D721Med (cell line): ENCODE results near the gene RANBP1.

Experiments
- DNase-seq: peaks from one replicate; pipeline ENCODE4 v3.0.0; 2011; ENCODE audit warnings: low spot score; ENCODE audit not compliant: insufficient read length
- FAIRE-seq: peaks from 2 replicates; lab custom pipeline; 2011; peaks lifted over from hg19 to GRCh38; lab: Jason Lieb, UNC
- TF ChIP-seq, protein P1 (sequence below): IDR thresholded peaks from 2 replicates; pipeline ENCODE4 v1.5.1; 2012; ENCODE audit warnings: mild to moderate bottlenecking, control low read depth; ENCODE audit not compliant: insufficient read depth; ENCODE audit errors: missing control alignments

The RANBP1 gene

DNA sequence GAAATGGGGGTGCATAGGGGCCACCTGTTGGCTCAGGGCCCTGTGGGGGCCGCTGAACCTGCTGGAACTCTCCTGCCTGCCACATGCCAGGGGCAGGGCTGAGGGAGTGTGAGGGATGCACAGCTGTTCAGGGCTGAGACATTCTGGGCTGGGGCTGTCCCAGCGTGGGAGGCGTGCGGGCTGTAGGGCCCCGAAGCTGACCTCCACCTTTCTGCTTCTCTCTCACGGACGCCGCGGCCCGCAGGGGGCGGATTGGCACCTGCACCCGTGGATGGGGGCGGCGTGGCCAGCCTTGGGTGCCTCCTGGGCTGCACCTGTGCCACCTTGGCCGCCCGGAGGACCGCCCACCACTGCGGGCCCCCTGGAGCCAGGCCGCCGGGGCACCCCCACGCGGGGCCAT lies 30.9 kb downstream of the RANBP1 start:
- no peak for DNase-seq
- TF ChIP-seq, protein P1, sequence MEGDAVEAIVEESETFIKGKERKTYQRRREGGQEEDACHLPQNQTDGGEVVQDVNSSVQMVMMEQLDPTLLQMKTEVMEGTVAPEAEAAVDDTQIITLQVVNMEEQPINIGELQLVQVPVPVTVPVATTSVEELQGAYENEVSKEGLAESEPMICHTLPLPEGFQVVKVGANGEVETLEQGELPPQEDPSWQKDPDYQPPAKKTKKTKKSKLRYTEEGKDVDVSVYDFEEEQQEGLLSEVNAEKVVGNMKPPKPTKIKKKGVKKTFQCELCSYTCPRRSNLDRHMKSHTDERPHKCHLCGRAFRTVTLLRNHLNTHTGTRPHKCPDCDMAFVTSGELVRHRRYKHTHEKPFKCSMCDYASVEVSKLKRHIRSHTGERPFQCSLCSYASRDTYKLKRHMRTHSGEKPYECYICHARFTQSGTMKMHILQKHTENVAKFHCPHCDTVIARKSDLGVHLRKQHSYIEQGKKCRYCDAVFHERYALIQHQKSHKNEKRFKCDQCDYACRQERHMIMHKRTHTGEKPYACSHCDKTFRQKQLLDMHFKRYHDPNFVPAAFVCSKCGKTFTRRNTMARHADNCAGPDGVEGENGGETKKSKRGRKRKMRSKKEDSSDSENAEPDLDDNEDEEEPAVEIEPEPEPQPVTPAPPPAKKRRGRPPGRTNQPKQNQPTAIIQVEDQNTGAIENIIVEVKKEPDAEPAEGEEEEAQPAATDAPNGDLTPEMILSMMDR, result no peak
- FAIRE-seq, result no peak

DNA sequence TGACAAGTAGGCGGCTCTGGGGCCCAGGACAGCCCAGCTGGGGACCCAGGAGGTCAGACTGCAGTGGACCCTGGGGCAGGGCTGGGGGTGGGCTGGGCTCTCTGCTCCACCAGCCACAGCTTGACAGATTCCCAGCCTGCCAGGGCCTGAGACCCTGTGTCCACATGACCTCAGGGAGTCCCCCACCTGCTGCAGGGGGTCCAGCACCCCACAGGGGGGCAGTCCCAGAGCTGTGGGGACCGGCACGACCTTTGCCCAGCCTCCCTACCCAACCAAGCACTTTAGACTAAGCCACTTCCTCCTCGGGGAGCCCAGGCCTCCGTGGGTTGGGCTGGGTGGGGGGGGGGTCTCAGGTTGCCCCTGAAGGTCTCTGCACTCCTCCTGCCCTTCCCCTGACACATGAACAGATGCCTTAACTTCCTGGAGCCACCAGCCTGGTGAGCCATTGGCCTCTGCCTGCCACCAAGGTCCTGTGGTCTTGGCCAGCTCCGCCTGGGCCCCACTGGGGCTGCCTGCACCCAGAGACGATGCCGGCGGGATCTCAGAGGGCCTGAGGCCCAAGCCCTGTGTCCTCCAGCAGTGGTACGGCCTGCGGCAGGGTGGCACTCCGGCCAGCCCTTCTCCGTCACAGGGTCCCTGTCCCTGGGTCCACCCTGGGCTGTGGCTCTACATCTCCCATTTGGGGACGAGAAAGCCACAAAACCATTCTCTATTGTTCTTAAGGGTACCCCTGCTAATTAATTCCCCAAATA lies 31.5 kb downstream of the RANBP1 start:
- TF ChIP-seq, protein P1, result no peak
- DNase-seq, result no peak
- FAIRE-seq, result no peak

DNA sequence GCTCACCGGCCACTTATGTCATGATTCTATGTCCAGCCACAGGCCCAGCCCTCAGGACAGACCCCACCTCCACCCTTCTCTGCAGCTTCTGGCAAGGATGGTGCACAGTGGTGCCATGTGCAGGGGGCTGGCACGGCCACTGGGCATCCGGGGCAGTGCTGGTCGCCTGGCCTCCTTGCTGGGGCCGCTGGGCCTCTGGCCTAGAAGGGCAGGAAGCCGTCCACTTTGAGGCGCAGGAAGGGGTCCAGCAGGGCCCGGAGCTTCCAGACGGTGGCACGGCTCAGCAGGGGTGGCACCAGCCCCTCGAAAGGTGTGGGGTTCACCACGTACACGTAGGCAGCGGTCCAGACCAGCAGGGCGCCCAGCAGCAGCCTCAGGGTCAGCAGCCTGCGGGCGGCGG lies 32.5 kb downstream of the RANBP1 start:
- FAIRE-seq (no peak), DNase-seq (no peak)
- TF ChIP-seq, protein P1, result no peak

DNA sequence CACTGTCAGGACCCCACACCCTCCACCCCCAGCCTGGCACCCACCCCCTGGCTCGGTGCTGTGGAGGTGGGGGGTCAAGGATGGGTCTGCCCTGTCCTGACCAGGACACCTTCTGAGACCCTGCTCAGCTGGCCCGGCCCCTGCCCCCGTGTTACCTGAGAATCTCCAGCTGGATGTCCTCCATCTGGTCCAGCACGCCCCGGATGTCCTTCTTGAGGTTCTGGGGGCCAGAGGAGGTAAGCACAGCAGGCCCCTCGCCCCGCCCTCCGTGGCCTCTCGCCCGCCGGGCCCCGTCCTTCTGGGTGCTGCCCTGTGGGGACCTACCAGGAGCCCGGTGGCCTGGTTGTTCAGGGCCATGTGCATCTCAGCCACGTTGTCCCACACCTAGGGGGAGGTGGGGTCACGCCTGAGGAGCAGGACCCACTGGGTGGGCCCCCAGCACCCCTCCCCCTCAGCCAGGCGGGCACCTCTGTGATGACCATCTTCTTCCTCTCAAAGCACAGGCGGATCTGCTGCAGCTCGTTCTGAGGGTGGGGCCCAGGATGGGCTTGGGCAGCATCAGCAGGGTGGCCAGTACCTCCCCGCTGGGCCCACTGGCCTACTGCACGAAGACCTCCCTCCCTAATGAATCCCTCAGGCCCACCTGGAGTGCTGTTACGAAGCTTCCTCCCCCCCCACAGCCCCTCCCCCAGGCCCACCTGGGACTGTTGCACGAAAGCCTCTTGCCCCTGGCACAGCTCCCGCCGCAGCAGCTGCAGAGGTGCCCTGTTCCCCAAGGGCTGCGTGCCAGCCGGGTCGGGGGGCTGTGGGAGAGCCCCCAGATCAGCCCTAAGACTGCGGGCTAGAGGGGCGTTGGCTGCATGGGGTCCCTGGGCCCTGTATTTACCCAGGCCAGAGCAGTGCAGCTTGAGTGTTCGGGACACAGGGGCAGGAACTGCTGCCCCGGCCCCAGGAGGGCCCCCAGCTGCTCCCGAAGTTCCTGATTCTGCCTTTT lies 33.6 kb downstream of the RANBP1 start:
- TF ChIP-seq, protein P1, result no peak
- FAIRE-seq, result no peak

DNA sequence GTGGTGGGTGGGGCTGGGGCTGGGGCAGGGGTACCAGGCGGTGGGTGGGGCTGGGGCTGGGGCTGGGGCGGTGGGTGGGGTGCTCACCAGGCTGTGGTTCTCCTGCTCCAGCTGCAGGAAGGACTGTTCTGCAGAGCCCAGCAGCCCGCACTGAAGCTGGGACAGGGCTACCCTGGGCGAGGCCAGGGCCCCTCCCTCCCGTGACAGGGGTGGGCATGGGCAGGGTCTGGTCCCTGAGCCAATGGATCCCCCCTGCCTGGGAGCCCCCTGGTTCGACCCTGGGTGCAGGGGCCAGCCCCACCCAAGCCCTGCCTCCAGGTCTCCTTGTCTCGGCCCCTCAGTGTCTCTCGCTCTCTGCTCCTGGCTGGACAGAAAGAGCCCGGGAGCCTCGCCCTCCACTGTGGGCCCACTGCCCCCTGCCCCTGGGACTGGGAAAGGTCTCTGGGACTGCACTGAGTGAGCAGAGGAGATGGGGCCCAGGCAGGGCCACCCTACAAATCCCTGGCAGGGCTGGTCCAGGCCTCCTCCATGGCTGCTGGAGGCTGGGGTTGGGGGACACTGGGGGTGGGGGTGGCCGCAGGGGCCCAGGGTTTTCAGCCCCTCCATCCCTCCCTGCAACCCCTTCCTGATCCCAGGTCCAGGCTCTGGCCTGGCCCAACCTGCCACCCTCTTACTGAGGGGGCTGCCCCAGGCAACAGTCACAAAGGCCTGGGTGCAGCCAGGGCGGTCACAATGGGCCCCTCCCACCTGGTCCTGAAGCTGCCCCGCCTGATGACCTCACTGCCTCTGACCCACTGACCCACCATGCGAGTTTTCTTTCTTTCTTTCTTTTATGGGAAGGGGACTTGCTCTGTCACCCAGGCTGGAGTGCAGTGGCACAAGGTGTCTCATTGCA lies 34.7 kb downstream of the RANBP1 start, which contains the start of gene CCDC188:
CCDC188 (minus strand) TSS at position 675 of the 895 bp plus-strand sequence; CDS start at position 606, 69 bp downstream.
- DNase-seq (no peak), FAIRE-seq (no peak)
- TF ChIP-seq, protein P1, result no peak

More for the DNA sequence above, 33.6 kb downstream of the RANBP1 start:
- no peak for DNase-seq

DNA sequence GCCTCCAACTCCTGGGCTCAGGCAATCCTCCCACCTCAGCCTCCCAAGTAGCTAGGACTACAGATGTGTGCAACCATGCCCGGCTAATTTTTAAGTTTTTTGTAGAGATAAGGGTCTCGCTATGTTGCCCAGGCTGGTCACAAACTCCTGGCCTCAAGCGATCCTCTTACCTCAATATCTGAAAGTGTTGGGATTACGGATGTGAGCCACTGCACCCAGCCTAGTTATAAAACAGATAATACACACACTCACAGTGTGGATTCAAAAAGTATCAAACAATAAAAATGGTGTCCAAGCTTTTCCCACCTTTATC lies 35.3 kb downstream of the RANBP1 start:
- TF ChIP-seq, protein P1, result no peak
- FAIRE-seq, result no peak

More for the DNA sequence above, 35.3 kb downstream of the RANBP1 start:
- DNase-seq, result no peak
